ENCODE data around the gene KY. TPM values are rescaled to one million over a fixed set of nuclear protein-coding genes. Genes with fewer than 3 reads are reported as not detected.

KY gene
- total and polyA plus RNA-seq, 9 of the 15 experiments (the other 6 are each of a cell fraction or from before 2014, with no cell fraction given): not detected

DNA sequence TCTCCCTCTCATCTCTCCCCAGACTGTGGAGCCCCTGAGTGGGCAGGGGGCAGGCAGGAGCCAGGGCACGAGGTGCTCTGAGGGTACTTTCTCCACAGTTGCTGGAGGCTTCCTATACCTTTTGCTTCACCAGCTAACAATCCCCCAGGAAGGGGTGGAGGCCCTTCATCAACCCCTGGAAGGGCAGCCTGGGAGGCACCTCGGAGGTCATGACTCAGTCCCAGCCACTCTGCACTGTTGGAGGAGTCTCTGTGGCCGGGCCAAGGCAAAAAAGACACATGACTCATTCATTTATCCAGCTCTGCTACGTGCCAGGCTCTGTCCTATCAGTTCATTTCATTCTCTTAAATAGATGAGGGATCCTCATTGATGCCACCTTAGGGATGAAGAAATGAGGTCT is 15.6 kb upstream of the KY start:
- no peak overlapping the region for H3K4me2 ChIP-seq (ENCODE audit: insufficient read depth, low read length)
- peaks cover 0 to 13% of the 10 kb centered on the region in 2 experiments; a peak in 1 of 5 replicates for H3K27me3 ChIP-seq (ENCODE audit: control insufficient read depth in 2 of 2, insufficient read depth in 2 of 2, low read length in 2 of 2)
- in situ Hi-C loops (cut with MboI) (no loop called here), intact Hi-C loops (cut with micrococcal nuclease) (no loop called here)
- no peaks in the 10 kb centered on the region for H3K9me1 ChIP-seq (ENCODE audit: control insufficient read depth, insufficient read depth, low read length)
- no peaks in the 10 kb centered on the region for H4K20me1 ChIP-seq (replicated peaks; ENCODE audit: control insufficient read depth, insufficient read depth, low read length)
- no peak overlapping the region for H3K9ac ChIP-seq (ENCODE audit: insufficient read depth in 1 of 2, low read depth in 2 of 2, low read length in 2 of 2)
- 0% methylated on average over 4 of the region's 4 CpGs for WGBS (ENCODE audit: insufficient coverage, low coverage, missing lambda C conversion rate)
- ATAC-seq (no peak), DNase-seq (ENCODE audit: extremely low read depth in 1 of 4, low spot score in 3 of 4) (no peak), FAIRE-seq (no peak)
- H3K4me1 ChIP-seq (replicated peaks in 1 of 2; ENCODE audit: control insufficient read depth in 2 of 2, insufficient read depth in 2 of 2, low read length in 2 of 2): no peaks in the 10 kb centered on the region
- ChIA-PET CTCF (ENCODE audit: low intra/inter-chr PET ratio) (no interaction called here), POLR2A (no interaction called here)
- no peak for TF ChIP-seq CBFB (CRISPR knock-in tag; IDR thresholded peaks at IDR 0.05)
- H2AFZ ChIP-seq (ENCODE audit: low read depth, low read length): no peak overlapping the region
- H3K79me2 ChIP-seq (ENCODE audit: control insufficient read depth, insufficient read depth, low read length): no peaks in the 10 kb centered on the region
- no peak overlapping the region for H3K4me3 ChIP-seq
- H3K27ac ChIP-seq (ENCODE audit: extremely low read depth, low read depth, low read length): no peak overlapping the region
- H3K36me3 ChIP-seq (ENCODE audit: control insufficient read depth, insufficient read depth, low read length): no peaks in the 10 kb centered on the region
- BruUV-seq (replicated peaks): no TSS peak
- H3K9me3 ChIP-seq (replicated peaks; ENCODE audit: control insufficient read depth, insufficient read depth, low read depth, low read length): no peaks in the 10 kb centered on the region

DNA sequence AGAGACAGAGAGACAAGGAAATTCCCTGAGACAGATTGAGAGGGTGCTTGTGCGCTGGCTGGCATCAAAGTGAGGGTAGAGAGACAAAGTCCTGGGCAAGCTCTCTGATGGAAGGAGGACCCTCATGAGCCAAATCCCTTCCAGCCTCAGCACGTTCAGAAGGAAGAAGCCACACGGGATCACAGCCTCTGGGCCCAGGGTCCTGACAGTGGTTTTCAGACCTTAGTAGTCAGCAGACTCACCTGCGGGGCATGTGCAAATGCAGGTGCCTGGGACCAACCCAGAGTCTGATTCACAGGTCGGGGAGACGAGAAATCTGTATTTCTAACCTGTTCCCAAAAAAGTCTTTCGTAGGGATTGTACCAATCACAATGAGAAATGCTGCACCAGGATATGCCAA is 15.2 kb upstream of the KY start:
- Histone ChIP-seq H3K27me3 (ENCODE audit: control insufficient read depth in 2 of 2, insufficient read depth in 2 of 2, low read length in 2 of 2) (peaks cover 0 to 13% of the 10 kb centered on the region in 2 experiments; a peak in 1 of 5 replicates), H3K4me1 (replicated peaks in 1 of 2; ENCODE audit: control insufficient read depth in 2 of 2, insufficient read depth in 2 of 2, low read length in 2 of 2) (no peaks in the 10 kb centered on the region), H3K9ac (ENCODE audit: insufficient read depth in 1 of 2, low read depth in 2 of 2, low read length in 2 of 2) (no peak overlapping the region), H4K20me1 (replicated peaks; ENCODE audit: control insufficient read depth, insufficient read depth, low read length) (no peaks in the 10 kb centered on the region), H3K4me3 (no peak overlapping the region), H3K79me2 (ENCODE audit: control insufficient read depth, insufficient read depth, low read length) (no peaks in the 10 kb centered on the region), H3K27ac (ENCODE audit: extremely low read depth, low read depth, low read length) (no peak overlapping the region), H3K9me3 (replicated peaks; ENCODE audit: control insufficient read depth, insufficient read depth, low read depth, low read length) (no peaks in the 10 kb centered on the region), H2AFZ (ENCODE audit: low read depth, low read length) (no peak overlapping the region), H3K4me2 (ENCODE audit: insufficient read depth, low read length) (no peak overlapping the region), H3K9me1 (ENCODE audit: control insufficient read depth, insufficient read depth, low read length) (no peaks in the 10 kb centered on the region), H3K36me3 (ENCODE audit: control insufficient read depth, insufficient read depth, low read length) (no peaks in the 10 kb centered on the region)
- WGBS (ENCODE audit: insufficient coverage, low coverage, missing lambda C conversion rate): 0% methylated on average over 6 of the region's 7 CpGs
- FAIRE-seq (no peak), ATAC-seq (no peak), DNase-seq (ENCODE audit: extremely low read depth in 1 of 4, low spot score in 3 of 4) (no peak)
- POLR2A ChIA-PET: interaction anchor here (0.7 kb wide), 1 partner anchor 22 kb away, joined by 3 read pairs; no protein-coding TSS in a partner anchor
- no TSS peak for BruUV-seq (replicated peaks)
- intact Hi-C loops (cut with micrococcal nuclease): no loop called here
- CTCF ChIA-PET (ENCODE audit: low intra/inter-chr PET ratio): no interaction called here
- in situ Hi-C loops (cut with MboI): no loop called here
- TF ChIP-seq RBM39 (optimal IDR thresholded peaks at IDR 0.05; ENCODE audit: low read depth, low read length) (no peak), ZBED1 (IDR thresholded peaks at IDR 0.05) (no peak), SAP30 (IDR thresholded peaks at IDR 0.05; ENCODE audit: borderline replicate concordance, insufficient read depth, low read depth, low read length, poor library complexity, severe bottlenecking) (no peak), KAT7 (CRISPR knock-in tag; IDR thresholded peaks at IDR 0.05; ENCODE audit: borderline replicate concordance) (no peak), ZNF232 (CRISPR knock-in tag; IDR thresholded peaks at IDR 0.05) (no peak), ZNF133 (CRISPR knock-in tag; IDR thresholded peaks at IDR 0.05) (no peak)

Data from K562 (cell line).